Effector CD4-positive, alpha-beta T cell (primary cell): ENCODE results near the gene ABCB8.
A peak's percentile ranks its signal among the peaks of the same experiment; 100 is the strongest.

Source experiments
- DNase-seq: peaks from one replicate; pipeline ENCODE4 v3.0.0-alpha.2; 2020

ABCB8 gene

GRCh38 chr7:151059367-151060112 is 31.3 kb downstream of the ABCB8 start, which contains the start of gene SLC4A2:
Gene SLC4A2 (plus strand): TSS chr7:151059589. CDS start chr7:151061988, 2,399 bp downstream.
- peak; percentile 48 for DNase-seq

GRCh38 chr7:151060113-151060415 is 31.8 kb downstream of the ABCB8 start:
- no peak for DNase-seq

GRCh38 chr7:151060416-151061212 is 32.4 kb downstream of the ABCB8 start:
- no peak for DNase-seq

- DNase-seq: no peak
These were observed 33.2 kb downstream of the ABCB8 start for GRCh38 chr7:151061213-151062110.

GRCh38 chr7:151062111-151062398 is 33.8 kb downstream of the ABCB8 start:
- no peak for DNase-seq

GRCh38 chr7:151062399-151063211 is 34.4 kb downstream of the ABCB8 start:
- no peak for DNase-seq

- DNase-seq: no peak
These were observed 34.9 kb downstream of the ABCB8 start for GRCh38 chr7:151063212-151063561.

GRCh38 chr7:151064454-151064853 is 36.2 kb downstream of the ABCB8 start:
- no peak for DNase-seq

- no peak for DNase-seq
These were observed 36.7 kb downstream of the ABCB8 start for GRCh38 chr7:151064993-151065392.

- DNase-seq: no peak
These were observed 37.3 kb downstream of the ABCB8 start for GRCh38 chr7:151065516-151065915.

- no peak for DNase-seq
These were observed 38.2 kb downstream of the ABCB8 start for GRCh38 chr7:151066273-151066974.

- DNase-seq: no peak
These were observed 40.0 kb downstream of the ABCB8 start for GRCh38 chr7:151068069-151068773.

GRCh38 chr7:151069841-151070573 is 41.8 kb downstream of the ABCB8 start:
- DNase-seq: no peak

- DNase-seq: no peak
These were observed 42.3 kb downstream of the ABCB8 start for GRCh38 chr7:151070574-151070960.

- DNase-seq: no peak
These were observed 43.0 kb downstream of the ABCB8 start for GRCh38 chr7:151071032-151071866.

- no peak for DNase-seq
These were observed 45.7 kb downstream of the ABCB8 start for GRCh38 chr7:151073990-151074389.

GRCh38 chr7:151074817-151075661 is 46.8 kb downstream of the ABCB8 start:
- DNase-seq: no peak

- no peak for DNase-seq
These were observed 47.4 kb downstream of the ABCB8 start for GRCh38 chr7:151075662-151075971.

GRCh38 chr7:151075978-151076426 is 47.8 kb downstream of the ABCB8 start:
- no peak for DNase-seq
